GM19452 (cell line): ENCODE measurements around the gene HIVEP3.

Experiments used
- ATAC-seq: cut with Tn5 transposase; IDR thresholded peaks from one replicate; pipeline ENCODE4 v1.9.1; 2021; ENCODE audit not compliant: unreplicated experiment

The HIVEP3 gene

GRCh38 chr1:41510531-41511238 lies 408.0 kb downstream of the HIVEP3 start:
- no peak for ATAC-seq

GRCh38 chr1:41509270-41509671 lies 409.5 kb downstream of the HIVEP3 start:
- ATAC-seq, result no peak

GRCh38 chr1:41508290-41508689 lies 410.4 kb downstream of the HIVEP3 start:
- ATAC-seq, result no peak

GRCh38 chr1:41507836-41508235 lies 410.9 kb downstream of the HIVEP3 start:
- ATAC-seq, result no peak

GRCh38 chr1:41507110-41507720 lies 411.5 kb downstream of the HIVEP3 start:
- no peak for ATAC-seq

- ATAC-seq, result no peak
These were observed 414.3 kb downstream of the HIVEP3 start for GRCh38 chr1:41504114-41505035.

GRCh38 chr1:41503538-41504113 lies 415.1 kb downstream of the HIVEP3 start:
- no peak for ATAC-seq

- ATAC-seq, result no peak
These were observed 415.8 kb downstream of the HIVEP3 start for GRCh38 chr1:41502912-41503311.

GRCh38 chr1:41501581-41501980 lies 417.1 kb downstream of the HIVEP3 start:
- no peak for ATAC-seq

GRCh38 chr1:41500781-41501518 lies 417.8 kb downstream of the HIVEP3 start:
- no peak for ATAC-seq

GRCh38 chr1:41500378-41500777 lies 418.3 kb downstream of the HIVEP3 start:
- ATAC-seq, result no peak

GRCh38 chr1:41499591-41499990 lies 419.1 kb downstream of the HIVEP3 start:
- ATAC-seq, result no peak

GRCh38 chr1:41498804-41499203 lies 419.9 kb downstream of the HIVEP3 start:
- ATAC-seq, result no peak

GRCh38 chr1:41498391-41498790 lies 420.3 kb downstream of the HIVEP3 start:
- no peak for ATAC-seq

GRCh38 chr1:41497461-41498030 lies 421.2 kb downstream of the HIVEP3 start:
- no peak for ATAC-seq

GRCh38 chr1:41497056-41497440 lies 421.7 kb downstream of the HIVEP3 start:
- no peak for ATAC-seq

GRCh38 chr1:41496080-41497055 lies 422.4 kb downstream of the HIVEP3 start:
- no peak for ATAC-seq

- no peak for ATAC-seq
These were observed 423.3 kb downstream of the HIVEP3 start for GRCh38 chr1:41495210-41495948.
